ENCODE results near the gene DNER. TPM values are rescaled to one million over a fixed set of nuclear protein-coding genes. Genes with fewer than 3 reads are reported as not detected.

The DNER gene
- total RNA-seq, 1 experiment from 2014 or later, result 0.28 TPM

GRCh38 chr2:229713371-229714079 lies 830 bp downstream of the DNER start:
- H4K20me1 ChIP-seq (ENCODE audit: insufficient read depth), result no peaks in the 10 kb centered on the region
- no peaks in the 10 kb centered on the region for H3K9me2 ChIP-seq (ENCODE audit: insufficient read depth)
- ChIA-PET POLR2A (ENCODE audit: unreplicated experiment) (no interaction called here), CTCF (no interaction called here)
- intact Hi-C loops (cut with micrococcal nuclease; ENCODE audit: unreplicated experiment), result loop anchor here (10.0 kb wide), 2 partner anchors 129 to 1029 kb away; no protein-coding TSS in a partner anchor
- H3K4me3 ChIP-seq, result peak overlapping the region; percentile 66
- no peak overlapping the region for H3K27ac ChIP-seq
- no peaks in the 10 kb centered on the region; the same call in none of the 2 replicates for H3F3A ChIP-seq (ENCODE audit: insufficient read depth, low read depth)
- H3K79me2 ChIP-seq (ENCODE audit: low read depth), result no peaks in the 10 kb centered on the region
- 0 out of 2 replicates have a peak, but pooled peaks cover 7% of the 10 kb centered on the region for H3K4me1 ChIP-seq (replicated peaks; ENCODE audit: insufficient read depth)
- BruUV-seq (replicated peaks), result no TSS peak
- TF ChIP-seq, protein P1, sequence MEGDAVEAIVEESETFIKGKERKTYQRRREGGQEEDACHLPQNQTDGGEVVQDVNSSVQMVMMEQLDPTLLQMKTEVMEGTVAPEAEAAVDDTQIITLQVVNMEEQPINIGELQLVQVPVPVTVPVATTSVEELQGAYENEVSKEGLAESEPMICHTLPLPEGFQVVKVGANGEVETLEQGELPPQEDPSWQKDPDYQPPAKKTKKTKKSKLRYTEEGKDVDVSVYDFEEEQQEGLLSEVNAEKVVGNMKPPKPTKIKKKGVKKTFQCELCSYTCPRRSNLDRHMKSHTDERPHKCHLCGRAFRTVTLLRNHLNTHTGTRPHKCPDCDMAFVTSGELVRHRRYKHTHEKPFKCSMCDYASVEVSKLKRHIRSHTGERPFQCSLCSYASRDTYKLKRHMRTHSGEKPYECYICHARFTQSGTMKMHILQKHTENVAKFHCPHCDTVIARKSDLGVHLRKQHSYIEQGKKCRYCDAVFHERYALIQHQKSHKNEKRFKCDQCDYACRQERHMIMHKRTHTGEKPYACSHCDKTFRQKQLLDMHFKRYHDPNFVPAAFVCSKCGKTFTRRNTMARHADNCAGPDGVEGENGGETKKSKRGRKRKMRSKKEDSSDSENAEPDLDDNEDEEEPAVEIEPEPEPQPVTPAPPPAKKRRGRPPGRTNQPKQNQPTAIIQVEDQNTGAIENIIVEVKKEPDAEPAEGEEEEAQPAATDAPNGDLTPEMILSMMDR (conservative IDR thresholded peaks at IDR 0.05), result no peak; the same call in 1 of the 2 replicates
- TF ChIP-seq EZH2 (IDR thresholded peaks at IDR 0.05; ENCODE audit: low read depth), result peak; percentile 85; the same call in 1 of the 2 replicates
- no peaks in the 10 kb centered on the region for H3K36me3 ChIP-seq (ENCODE audit: low read depth)
- H3K4me2 ChIP-seq, result peak overlapping the region; percentile 96
- H3K9me3 ChIP-seq (ENCODE audit: insufficient read depth, low read depth), result no peaks in the 10 kb centered on the region
- H2AFZ ChIP-seq, result peak overlapping the region; percentile 89
- peaks cover 13% of the 10 kb centered on the region for H3K27me3 ChIP-seq (ENCODE audit: insufficient read depth, low read depth)
- DNase-seq, result no peak

- DNase-seq, result no peak
Measured at GRCh38 chr2:229712136-229712535, 2.2 kb downstream of the DNER start.

GRCh38 chr2:229708335-229708734 lies 6.0 kb downstream of the DNER start:
- peaks cover 11% of the 10 kb centered on the region for H3K27me3 ChIP-seq (ENCODE audit: insufficient read depth, low read depth)
- no peaks in the 10 kb centered on the region for H4K20me1 ChIP-seq (ENCODE audit: insufficient read depth)
- H3K36me3 ChIP-seq (ENCODE audit: low read depth), result no peaks in the 10 kb centered on the region
- no peak overlapping the region for H3K4me2 ChIP-seq
- BruUV-seq (replicated peaks), result no TSS peak
- no peak overlapping the region for H3K4me3 ChIP-seq
- H3F3A ChIP-seq (ENCODE audit: insufficient read depth, low read depth), result no peaks in the 10 kb centered on the region; the same call in 1 of the 2 replicates
- H3K4me1 ChIP-seq (replicated peaks; ENCODE audit: insufficient read depth), result 0 out of 2 replicates have a peak, but pooled peaks cover 4% of the 10 kb centered on the region
- ChIA-PET POLR2A (ENCODE audit: unreplicated experiment) (no interaction called here), CTCF (interaction anchor here (0.6 kb wide), 1 partner anchor 1460 kb away, joined by 4 read pairs; no protein-coding TSS in a partner anchor)
- TF ChIP-seq EZH2 (IDR thresholded peaks at IDR 0.05; ENCODE audit: low read depth), result no peak
- TF ChIP-seq, protein P1 (conservative IDR thresholded peaks at IDR 0.05), result no peak
- H3K27ac ChIP-seq, result no peak overlapping the region
- H2AFZ ChIP-seq, result no peak overlapping the region
- no peaks in the 10 kb centered on the region for H3K9me2 ChIP-seq (ENCODE audit: insufficient read depth)
- H3K9me3 ChIP-seq (ENCODE audit: insufficient read depth, low read depth), result no peaks in the 10 kb centered on the region
- intact Hi-C loops (cut with micrococcal nuclease; ENCODE audit: unreplicated experiment), result no loop called here
- DNase-seq, result no peak
- no peaks in the 10 kb centered on the region for H3K79me2 ChIP-seq (ENCODE audit: low read depth)

More at GRCh38 chr2:229712136-229712535, 2.2 kb downstream of the DNER start:
- H2AFZ ChIP-seq, result no peak overlapping the region
- H3K36me3 ChIP-seq (ENCODE audit: low read depth), result no peaks in the 10 kb centered on the region
- no peaks in the 10 kb centered on the region for H4K20me1 ChIP-seq (ENCODE audit: insufficient read depth)
- H3K9me2 ChIP-seq (ENCODE audit: insufficient read depth), result no peaks in the 10 kb centered on the region
- no peaks in the 10 kb centered on the region for H3K79me2 ChIP-seq (ENCODE audit: low read depth)
- no peak overlapping the region for H3K4me3 ChIP-seq
- intact Hi-C loops (cut with micrococcal nuclease; ENCODE audit: unreplicated experiment), result loop anchor here (10.0 kb wide), 2 partner anchors 127 to 1027 kb away; no protein-coding TSS in a partner anchor
- ChIA-PET CTCF (no interaction called here), POLR2A (ENCODE audit: unreplicated experiment) (no interaction called here)
- H3K27ac ChIP-seq, result no peak overlapping the region
- H3K4me2 ChIP-seq, result no peak overlapping the region
- TF ChIP-seq, protein P1 (conservative IDR thresholded peaks at IDR 0.05), result no peak; the same call in 1 of the 2 replicates
- TF ChIP-seq EZH2 (IDR thresholded peaks at IDR 0.05; ENCODE audit: low read depth), result no peak
- peaks cover 13% of the 10 kb centered on the region for H3K27me3 ChIP-seq (ENCODE audit: insufficient read depth, low read depth)
- no peaks in the 10 kb centered on the region for H3K9me3 ChIP-seq (ENCODE audit: insufficient read depth, low read depth)
- 0 out of 2 replicates have a peak, but pooled peaks cover 7% of the 10 kb centered on the region for H3K4me1 ChIP-seq (replicated peaks; ENCODE audit: insufficient read depth)
- no TSS peak for BruUV-seq (replicated peaks)
- H3F3A ChIP-seq (ENCODE audit: insufficient read depth, low read depth), result no peaks in the 10 kb centered on the region; the same call in none of the 2 replicates
